ENCODE measurements around the gene BACE2. TPM values are rescaled to one million over a fixed set of nuclear protein-coding genes. Genes with fewer than 3 reads are reported as not detected.

BACE2 gene
- polyA plus RNA-seq, 6 donors from 2014 or later: 36.0 to 146 (median 110) TPM

DNA sequence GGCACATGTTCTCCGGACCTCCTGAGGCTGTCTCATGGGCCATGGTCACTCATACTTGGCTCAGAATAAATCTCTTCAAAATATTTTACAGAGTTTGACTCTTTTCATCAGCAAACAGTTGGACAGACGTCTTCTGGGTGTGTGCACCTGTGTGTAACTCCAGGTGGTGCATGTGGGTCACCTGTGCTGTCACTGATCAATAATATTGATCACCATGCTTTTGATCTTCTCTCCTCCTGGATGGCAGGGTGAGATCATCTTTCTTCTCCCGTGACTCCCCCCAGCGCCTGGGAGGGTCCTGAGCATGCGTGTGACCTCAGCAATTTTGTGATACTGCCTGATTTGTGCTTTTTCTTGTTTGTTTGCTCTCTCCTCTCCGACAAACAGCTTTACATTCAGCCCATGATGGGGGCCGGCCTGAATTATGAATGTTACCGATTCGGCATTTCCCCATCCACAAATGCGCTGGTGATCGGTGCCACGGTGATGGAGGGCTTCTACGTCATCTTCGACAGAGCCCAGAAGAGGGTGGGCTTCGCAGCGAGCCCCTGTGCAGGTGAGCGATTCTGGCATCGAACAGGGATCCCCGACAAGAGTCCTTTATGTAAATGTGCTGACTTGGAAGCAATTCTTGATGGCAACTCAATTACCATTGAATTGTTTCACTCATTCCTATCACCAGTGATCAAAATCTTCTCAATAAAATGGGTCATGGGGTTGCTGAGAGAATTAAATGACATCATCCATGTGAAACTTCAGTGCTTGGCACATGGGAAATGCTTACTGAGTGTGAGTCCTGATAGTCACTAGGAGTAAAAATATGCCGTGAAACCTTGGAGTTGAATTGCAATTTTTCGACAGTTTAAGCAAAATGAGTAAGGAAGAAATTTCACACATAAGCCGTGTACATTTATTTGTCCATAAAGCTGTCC, 89.1 kb downstream of the BACE2 start:
- Mint-ChIP-seq H3K9me3 (peaks cover 0 to 21% (median 10%) of the 10 kb centered on the region in 7 donors), H3K36me3 (peaks cover 47 to 54% of the 10 kb centered on the region in 2 donors), H3K4me1 (peaks cover 0 to 19% (median 11%) of the 10 kb centered on the region in 3 donors), H3K4me3 (no peak overlapping the region), H3K27ac (peak overlapping the region in 1 of 6 donors; percentile 64), H3K27me3 (no peaks in the 10 kb centered on the region)
- no peak for ATAC-seq (ENCODE audit: low read depth in 2 of 2)
- DNase-seq: no peak

DNA sequence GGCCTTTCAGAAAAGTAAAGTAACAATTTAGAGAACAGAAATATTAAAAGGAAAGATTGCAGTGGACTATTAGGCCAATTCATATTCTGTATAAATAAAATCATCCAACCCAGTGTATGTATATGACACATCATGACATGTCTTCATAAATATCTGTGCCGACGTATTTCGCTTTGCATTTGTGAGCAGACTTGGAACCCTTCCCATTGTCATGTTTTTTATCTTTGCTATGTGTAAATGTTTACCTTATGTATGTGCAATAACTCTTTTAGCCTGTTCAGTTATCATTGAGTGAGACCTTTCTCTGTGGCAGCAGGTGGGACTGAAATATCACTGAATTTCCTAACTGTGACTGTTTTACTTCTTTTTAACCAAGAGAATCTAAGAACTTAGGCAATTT, 90.7 kb downstream of the BACE2 start:
- Mint-ChIP-seq H3K27ac (peak overlapping the region in 2 of 6 donors; percentile 5 to 54), H3K4me1 (peaks cover 0 to 11% (median 11%) of the 10 kb centered on the region in 3 donors), H3K4me3 (no peak overlapping the region), H3K9me3 (peaks cover 0 to 21% (median 11%) of the 10 kb centered on the region in 7 donors), H3K36me3 (peaks cover 49% of the 10 kb centered on the region in 2 donors), H3K27me3 (peaks cover 0 to 2% (median 0%) of the 10 kb centered on the region in 3 donors)
- no peak for ATAC-seq (ENCODE audit: low read depth in 2 of 2)
- DNase-seq: no peak

DNA sequence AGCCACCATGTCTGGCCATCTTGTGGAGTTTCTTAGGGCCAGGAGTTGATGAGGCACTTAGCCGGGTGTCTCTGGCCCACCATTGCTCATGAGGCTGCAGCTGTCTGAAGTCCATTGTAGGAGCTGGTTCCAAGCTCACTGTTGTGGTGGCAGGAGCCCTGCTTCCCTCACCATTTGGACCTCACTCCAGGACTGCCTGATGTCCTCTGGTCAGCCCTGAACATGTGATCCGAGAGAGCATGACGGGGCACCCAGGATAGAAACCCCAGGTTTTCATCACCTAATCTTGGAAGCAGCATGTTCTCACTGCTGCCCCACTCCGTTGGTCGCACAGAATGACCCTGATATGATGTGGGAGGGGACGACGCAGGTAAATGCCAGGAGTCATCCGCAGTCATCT, 92.5 kb downstream of the BACE2 start:
- Mint-ChIP-seq H3K9me3 (peaks cover 5 to 23% (median 13%) of the 10 kb centered on the region in 7 donors), H3K27me3 (peaks cover 0 to 7% (median 0%) of the 10 kb centered on the region in 3 donors), H3K4me3 (no peak overlapping the region), H3K36me3 (peaks cover 43 to 44% of the 10 kb centered on the region in 2 donors), H3K4me1 (no peaks in the 10 kb centered on the region), H3K27ac (no peak overlapping the region)
- DNase-seq (no peak), ATAC-seq (ENCODE audit: low read depth in 2 of 2) (no peak)

DNA sequence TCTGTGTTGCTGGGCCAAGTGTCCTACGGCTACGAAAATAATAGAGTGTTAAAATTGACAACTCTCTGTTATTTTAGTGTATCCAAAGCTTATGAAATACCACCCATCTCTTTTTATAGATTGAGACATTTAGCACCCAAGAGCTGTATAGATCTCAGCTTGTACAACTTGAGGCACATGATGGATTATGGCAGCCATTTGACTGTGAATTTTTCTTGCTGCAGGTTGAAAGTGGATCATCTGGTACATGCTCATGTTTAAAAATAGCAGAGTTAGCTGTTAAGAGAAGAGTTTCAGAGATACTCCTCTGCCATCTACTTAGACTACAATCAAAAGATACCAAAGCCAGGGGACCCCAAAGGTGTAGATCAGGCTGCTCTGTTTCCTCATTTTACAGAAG, 99.4 kb downstream of the BACE2 start:
- Mint-ChIP-seq H3K27me3 (peaks cover 0 to 12% (median 0%) of the 10 kb centered on the region in 3 donors), H3K27ac (no peak overlapping the region), H3K4me3 (no peak overlapping the region), H3K9me3 (peaks cover 11 to 27% (median 16%) of the 10 kb centered on the region in 7 donors), H3K36me3 (peaks cover 25 to 51% of the 10 kb centered on the region in 2 donors), H3K4me1 (peaks cover 0 to 2% (median 0%) of the 10 kb centered on the region in 3 donors)
- DNase-seq (no peak), ATAC-seq (ENCODE audit: low read depth in 2 of 2) (no peak)

DNA sequence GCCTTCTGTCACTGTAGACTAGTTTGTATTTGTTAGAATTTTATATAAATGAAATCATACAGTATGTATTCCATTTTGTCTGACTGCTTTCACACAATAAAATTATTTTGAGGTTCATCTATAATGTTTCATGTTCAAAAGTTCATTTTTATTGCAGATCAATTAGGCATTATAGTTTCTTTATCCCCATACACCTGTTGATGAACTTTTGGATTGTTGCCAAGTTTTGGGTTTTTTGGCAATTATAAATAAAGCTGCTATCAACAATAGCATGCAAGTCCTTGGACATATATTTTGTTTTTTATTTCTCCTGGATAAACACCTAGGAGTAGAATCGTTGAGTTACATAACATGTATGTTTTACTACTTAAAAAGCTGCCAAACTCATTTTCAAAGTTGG, 101.6 kb downstream of the BACE2 start:
- peaks cover 13 to 23% (median 18%) of the 10 kb centered on the region in 7 donors for H3K9me3 Mint-ChIP-seq
- peaks cover 23 to 44% of the 10 kb centered on the region in 2 donors for H3K36me3 Mint-ChIP-seq
- no peak overlapping the region for H3K27ac Mint-ChIP-seq
- no peak overlapping the region for H3K4me3 Mint-ChIP-seq
- H3K27me3 Mint-ChIP-seq: peaks cover 0 to 10% (median 0%) of the 10 kb centered on the region in 3 donors
- DNase-seq: no peak
- no peak for ATAC-seq (ENCODE audit: low read depth in 2 of 2)
- H3K4me1 Mint-ChIP-seq: peaks cover 0 to 2% (median 0%) of the 10 kb centered on the region in 3 donors

DNA sequence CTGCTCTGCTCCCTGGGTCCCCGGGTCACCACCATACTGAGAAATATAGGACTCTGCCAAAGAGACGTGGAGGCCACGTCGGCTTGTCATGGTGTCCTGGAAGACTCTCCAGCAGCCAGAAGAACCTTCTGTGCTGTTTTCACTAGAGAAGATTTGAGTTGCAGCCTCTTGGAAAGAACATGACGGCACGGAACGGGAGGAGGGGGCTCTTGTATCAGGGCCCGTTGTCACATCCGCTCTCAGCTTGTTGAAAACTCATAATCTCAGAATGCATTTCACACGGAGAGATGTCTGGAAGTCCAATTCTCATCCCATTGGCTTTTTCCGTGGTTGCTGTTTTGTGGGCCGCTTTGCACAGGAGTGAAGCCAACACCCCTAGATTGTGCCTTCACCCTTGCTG, 109.2 kb downstream of the BACE2 start:
- no peak for DNase-seq
- H3K27me3 Mint-ChIP-seq: peaks cover 0 to 37% (median 0%) of the 10 kb centered on the region in 3 donors
- H3K4me1 Mint-ChIP-seq: no peaks in the 10 kb centered on the region

DNA sequence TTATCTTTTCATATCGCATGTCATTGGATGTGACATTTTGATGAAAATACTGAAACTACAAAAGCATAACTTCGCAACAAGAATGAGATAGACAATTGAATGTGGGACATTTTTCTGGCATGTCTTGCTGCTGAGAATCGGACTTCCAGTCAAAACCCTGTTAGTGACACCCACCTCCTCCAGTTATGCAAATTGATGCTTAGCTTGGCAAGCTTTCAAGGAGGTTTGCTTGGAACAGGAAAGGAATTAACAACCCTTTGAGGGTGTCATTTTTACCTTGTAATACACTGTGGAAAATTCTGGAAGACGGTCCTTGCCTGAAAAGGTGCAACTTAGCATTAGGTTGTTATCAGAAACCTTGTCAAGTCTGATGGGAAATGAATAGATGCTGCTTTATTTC, 109.9 kb downstream of the BACE2 start:
- Mint-ChIP-seq H3K9me3 (peaks cover 1 to 4% (median 2%) of the 10 kb centered on the region in 7 donors), H3K27me3 (peaks cover 0 to 35% (median 1%) of the 10 kb centered on the region in 3 donors), H3K4me3 (no peak overlapping the region), H3K4me1 (no peaks in the 10 kb centered on the region), H3K36me3 (peaks cover 21 to 32% of the 10 kb centered on the region in 2 donors), H3K27ac (no peak overlapping the region)
- no peak for ATAC-seq (ENCODE audit: low read depth in 2 of 2)
- DNase-seq: no peak

More for the DNA sequence above, 109.2 kb downstream of the BACE2 start:
- Mint-ChIP-seq H3K9me3 (peaks cover 7 to 10% (median 9%) of the 10 kb centered on the region in 7 donors), H3K4me3 (no peak overlapping the region), H3K27ac (peak overlapping the region in 1 of 6 donors; percentile 89), H3K36me3 (peaks cover 28 to 38% of the 10 kb centered on the region in 2 donors)
- ATAC-seq (ENCODE audit: low read depth in 2 of 2): no peak

DNA sequence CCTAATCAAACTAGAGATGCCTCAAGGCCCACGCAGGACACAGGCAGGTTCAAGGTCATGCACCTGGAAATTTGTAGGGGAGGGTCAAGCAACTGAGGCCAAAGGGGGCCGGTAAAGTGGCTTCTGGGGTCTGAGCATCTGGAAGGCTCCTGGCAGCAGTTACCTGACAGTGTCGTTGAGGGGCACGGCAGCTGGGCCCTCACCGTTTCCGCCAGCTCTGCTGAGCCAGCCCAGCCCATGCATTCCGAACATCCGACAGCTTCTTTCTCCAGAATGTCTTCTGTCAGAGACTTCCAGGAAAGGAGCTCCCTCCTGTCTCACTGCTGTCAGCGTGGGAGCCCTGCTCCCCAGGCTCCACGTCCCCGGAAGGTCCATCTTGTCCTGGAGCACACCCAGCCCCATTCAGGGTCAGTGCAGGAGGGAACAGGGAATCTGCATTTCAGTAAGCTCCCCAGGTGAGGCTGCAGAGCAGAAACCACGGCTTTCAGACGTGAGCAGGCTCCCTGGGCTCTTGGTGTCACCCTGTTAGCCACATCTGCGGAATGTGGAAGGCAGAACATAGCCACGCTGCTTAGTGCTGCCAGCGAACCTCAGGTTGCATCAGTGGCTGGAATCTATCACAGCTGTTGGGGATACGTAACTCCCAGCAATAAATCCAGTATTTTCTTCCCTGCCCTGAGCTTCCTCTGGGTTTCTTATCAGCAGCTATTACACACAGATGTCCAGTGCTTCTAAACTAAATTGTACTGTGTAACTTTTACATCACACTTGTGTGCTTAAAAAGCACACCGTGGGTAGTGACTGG, 112.4 kb downstream of the BACE2 start:
- H3K4me1 Mint-ChIP-seq: peaks cover 0 to 6% (median 3%) of the 10 kb centered on the region in 3 donors
- peaks cover 9 to 18% of the 10 kb centered on the region in 2 donors for H3K36me3 Mint-ChIP-seq
- H3K27me3 Mint-ChIP-seq: peaks cover 0 to 42% (median 8%) of the 10 kb centered on the region in 3 donors
- H3K4me3 Mint-ChIP-seq: no peak overlapping the region
- no peak overlapping the region for H3K27ac Mint-ChIP-seq
- ATAC-seq (ENCODE audit: low read depth in 2 of 2) (no peak), DNase-seq (no peak)
- H3K9me3 Mint-ChIP-seq: no peaks in the 10 kb centered on the region

DNA sequence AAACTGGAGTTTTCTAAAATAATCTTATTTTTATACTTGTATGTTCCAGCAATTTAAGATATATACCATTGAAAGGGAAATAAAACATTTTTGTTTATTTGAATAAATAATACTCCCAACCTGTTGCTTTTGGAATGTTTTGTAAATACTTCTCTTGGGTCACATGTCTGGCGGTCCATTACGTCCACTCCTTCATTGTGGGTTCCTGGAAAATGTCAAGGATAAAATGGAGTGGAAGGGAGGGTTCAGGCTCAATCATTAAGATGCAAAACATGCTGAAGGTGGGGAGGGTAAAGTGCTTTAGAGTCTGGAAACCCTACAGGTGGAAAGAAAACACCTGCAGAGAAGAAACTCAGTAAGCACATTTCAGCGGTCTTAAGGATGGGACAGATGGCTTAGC, 114.5 kb downstream of the BACE2 start:
- no peak overlapping the region for H3K4me3 Mint-ChIP-seq
- H3K9me3 Mint-ChIP-seq: no peaks in the 10 kb centered on the region
- H3K36me3 Mint-ChIP-seq: peaks cover 0 to 3% of the 10 kb centered on the region in 2 donors
- ATAC-seq (ENCODE audit: low read depth in 2 of 2) (no peak), DNase-seq (no peak)
- peaks cover 0 to 6% (median 3%) of the 10 kb centered on the region in 3 donors for H3K4me1 Mint-ChIP-seq
- H3K27me3 Mint-ChIP-seq: peaks cover 0 to 30% (median 8%) of the 10 kb centered on the region in 3 donors
- peak overlapping the region in 1 of 6 donors; percentile 37 for H3K27ac Mint-ChIP-seq

DNA sequence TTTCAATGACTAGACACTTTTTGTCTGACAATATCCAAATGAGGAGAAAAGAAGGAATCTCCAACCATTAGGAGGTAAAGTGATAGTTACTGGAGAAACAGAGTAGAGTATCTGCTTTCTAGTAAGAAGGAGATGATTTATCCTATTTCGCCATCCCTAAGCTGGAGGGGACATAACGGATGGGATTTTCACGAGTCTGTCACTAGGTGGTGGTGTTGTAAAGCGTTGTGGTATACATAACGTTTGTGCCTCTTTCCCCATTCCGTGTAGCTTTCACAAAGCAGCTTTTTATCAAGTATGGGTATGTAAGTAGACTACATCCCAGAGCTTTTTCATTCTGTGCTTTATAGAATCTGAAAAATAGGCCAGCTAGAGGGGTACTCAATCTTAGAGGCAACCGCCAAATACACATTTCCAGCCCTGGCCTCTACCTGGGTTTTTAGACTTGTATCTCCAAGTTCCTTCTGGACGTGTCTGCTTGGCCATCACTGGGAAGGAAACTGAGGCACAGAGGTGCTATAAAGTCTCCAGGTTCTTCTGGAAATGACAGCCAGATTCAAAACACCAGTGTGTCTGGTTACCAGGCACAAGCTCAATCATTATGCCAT, 115.4 kb downstream of the BACE2 start:
- H3K36me3 Mint-ChIP-seq: no peaks in the 10 kb centered on the region
- H3K4me1 Mint-ChIP-seq: peaks cover 0 to 6% (median 3%) of the 10 kb centered on the region in 3 donors
- no peak overlapping the region for H3K4me3 Mint-ChIP-seq
- ATAC-seq (ENCODE audit: low read depth in 2 of 2) (peak; percentile 82 to 91), DNase-seq (peak; percentile 60)
- H3K27me3 Mint-ChIP-seq: peaks cover 0 to 28% (median 8%) of the 10 kb centered on the region in 3 donors
- peak overlapping the region in 1 of 6 donors; percentile 85 for H3K27ac Mint-ChIP-seq
- H3K9me3 Mint-ChIP-seq: no peaks in the 10 kb centered on the region

DNA sequence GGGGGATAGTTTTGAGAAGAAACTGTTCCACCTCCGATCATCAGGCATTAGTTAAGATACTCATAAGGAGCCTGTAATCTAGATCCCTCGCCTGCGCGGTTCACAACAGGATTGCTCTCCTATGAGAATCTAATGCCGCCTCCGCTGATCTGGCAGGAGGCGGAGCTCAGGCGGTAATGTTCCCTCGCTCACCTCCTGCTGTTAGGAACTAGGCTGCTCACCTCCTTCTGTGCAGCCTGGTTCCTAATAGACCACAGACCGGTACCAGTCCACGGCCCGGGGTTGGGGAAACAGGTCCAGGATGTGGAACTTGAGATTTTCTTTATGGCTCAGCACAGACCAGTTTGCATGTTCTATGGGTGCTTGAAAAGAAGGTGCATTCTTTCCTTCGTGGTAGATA, 121.5 kb downstream of the BACE2 start:
- peaks cover 0 to 5% (median 0%) of the 10 kb centered on the region in 7 donors for H3K9me3 Mint-ChIP-seq
- no peak overlapping the region for H3K27ac Mint-ChIP-seq
- H3K36me3 Mint-ChIP-seq: no peaks in the 10 kb centered on the region
- peaks cover 2 to 6% (median 5%) of the 10 kb centered on the region in 3 donors for H3K4me1 Mint-ChIP-seq
- no peak overlapping the region for H3K4me3 Mint-ChIP-seq
- H3K27me3 Mint-ChIP-seq: peaks cover 37 to 42% (median 38%) of the 10 kb centered on the region in 3 donors
- no peak for DNase-seq
- no peak for ATAC-seq (ENCODE audit: low read depth in 2 of 2)

DNA sequence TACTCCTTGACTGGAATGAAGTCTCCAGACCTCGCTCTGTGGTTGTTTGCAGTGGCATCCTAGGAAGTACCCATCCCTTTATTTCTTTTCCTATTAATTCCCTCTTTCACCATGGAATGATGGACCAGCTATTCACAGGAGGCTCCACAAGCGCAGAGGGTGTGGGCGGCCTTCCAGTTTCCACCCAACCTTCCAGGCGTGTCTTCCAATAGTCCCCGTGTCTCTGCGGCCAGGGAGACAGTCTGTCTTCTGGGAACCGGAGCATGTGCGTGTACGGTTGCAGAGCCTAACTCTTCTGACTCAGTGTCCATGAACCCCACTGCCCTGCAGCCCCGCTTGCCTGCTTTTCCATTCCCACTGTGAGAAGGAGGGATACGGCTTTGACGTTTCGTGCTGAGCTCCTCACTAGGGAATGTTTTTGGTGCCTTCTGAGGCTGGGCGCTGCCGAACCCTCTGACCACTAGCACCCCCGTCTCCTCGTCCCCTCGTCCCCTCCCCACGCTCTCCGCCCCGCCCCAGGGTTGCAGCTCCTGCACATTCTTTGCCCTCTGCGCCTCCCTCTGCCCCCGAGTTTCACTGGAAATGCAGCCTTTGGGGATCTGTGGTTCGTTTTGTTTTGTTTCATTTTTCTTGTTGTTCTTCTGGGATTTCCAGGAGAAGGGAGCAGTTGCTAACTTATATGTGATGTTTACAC, 122.3 kb downstream of the BACE2 start:
- Mint-ChIP-seq H3K4me1 (peaks cover 5 to 9% (median 5%) of the 10 kb centered on the region in 3 donors), H3K27ac (peak overlapping the region in 1 of 6 donors; percentile 85), H3K27me3 (peaks cover 44 to 48% (median 47%) of the 10 kb centered on the region in 3 donors), H3K4me3 (no peak overlapping the region), H3K9me3 (peaks cover 0 to 5% (median 0%) of the 10 kb centered on the region in 7 donors), H3K36me3 (no peaks in the 10 kb centered on the region)
- DNase-seq: no peak
- no peak for ATAC-seq (ENCODE audit: low read depth in 2 of 2)
